Measurements from ENCODE around the gene FNDC3B. TPM values are rescaled to one million over a fixed set of nuclear protein-coding genes. Genes with fewer than 3 reads are reported as not detected.

Gene FNDC3B
- total RNA-seq, 1 experiment from 2014 or later, result 173 TPM

DNA sequence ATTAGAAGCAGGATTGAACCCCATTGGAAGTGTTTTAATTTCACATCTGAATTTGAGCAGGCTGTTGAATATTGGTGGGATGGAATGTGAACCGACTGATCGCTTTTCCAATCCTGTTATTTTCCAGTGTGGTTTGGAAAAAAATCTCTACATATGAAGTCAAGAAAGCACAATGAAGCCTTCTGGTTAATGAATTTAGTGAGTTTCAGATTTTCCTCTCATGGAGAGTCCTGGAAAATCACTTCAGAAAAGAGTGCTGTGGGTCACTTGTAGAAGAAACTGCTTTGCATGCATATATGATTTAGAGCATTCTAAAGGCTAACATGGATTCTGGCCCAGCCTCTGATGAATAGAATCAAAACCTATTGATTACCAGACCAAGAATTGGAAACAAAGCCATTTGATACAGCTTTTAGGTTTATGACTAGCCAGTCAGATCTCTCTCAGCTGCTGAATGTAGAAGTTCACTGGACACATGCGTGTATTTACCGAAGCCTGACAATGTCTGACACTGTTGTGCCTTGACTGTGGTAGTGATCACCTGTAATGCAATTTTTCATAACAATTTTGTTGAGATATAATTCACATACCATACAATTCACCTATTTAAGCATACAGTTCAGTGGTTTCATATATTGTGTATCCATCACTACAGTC, 121.9 kb downstream of the FNDC3B start:
- CTCF ChIA-PET, result no interaction called here
- Histone ChIP-seq H3K9me3 (ENCODE audit: control insufficient read depth, insufficient read depth, low read depth, low read length) (no peaks in the 10 kb centered on the region), H3K27ac (ENCODE audit: low read length) (peak overlapping the region; percentile 36; the same call in 1 of the 2 replicates), H3K36me3 (ENCODE audit: control insufficient read depth, insufficient read depth, low read length) (no peaks in the 10 kb centered on the region), H3K27me3 (ENCODE audit: control insufficient read depth, insufficient read depth, low read length) (no peaks in the 10 kb centered on the region), H3K4me3 (ENCODE audit: low read depth in 2 of 2, low read length in 2 of 2) (no peak overlapping the region), H3K4me1 (ENCODE audit: control insufficient read depth, insufficient read depth, low read length) (peaks cover 51% of the 10 kb centered on the region)
- no peak for ATAC-seq
- POLR2A ChIA-PET, result no interaction called here
- TSS peak; percentile 2 for BruUV-seq (replicated peaks)
- intact Hi-C loops (cut with micrococcal nuclease; ENCODE audit: unreplicated experiment) (no loop called here), in situ Hi-C loops (cut with HindIII; ENCODE audit: low pct_unique_long_range_greater_than_20kb, low sequenced_read_pairs) (no loop called here)
- TF ChIP-seq POLR2AphosphoS5 (IDR thresholded peaks at IDR 0.05; ENCODE audit: low read depth, low read length) (no peak), SIN3A (IDR thresholded peaks at IDR 0.05; ENCODE audit: borderline replicate concordance, insufficient read depth, low read depth, low read length) (no peak), TCF7L2 (IDR thresholded peaks at IDR 0.05; ENCODE audit: low read depth, low read length) (no peak)
- TF ChIP-seq, protein P1, sequence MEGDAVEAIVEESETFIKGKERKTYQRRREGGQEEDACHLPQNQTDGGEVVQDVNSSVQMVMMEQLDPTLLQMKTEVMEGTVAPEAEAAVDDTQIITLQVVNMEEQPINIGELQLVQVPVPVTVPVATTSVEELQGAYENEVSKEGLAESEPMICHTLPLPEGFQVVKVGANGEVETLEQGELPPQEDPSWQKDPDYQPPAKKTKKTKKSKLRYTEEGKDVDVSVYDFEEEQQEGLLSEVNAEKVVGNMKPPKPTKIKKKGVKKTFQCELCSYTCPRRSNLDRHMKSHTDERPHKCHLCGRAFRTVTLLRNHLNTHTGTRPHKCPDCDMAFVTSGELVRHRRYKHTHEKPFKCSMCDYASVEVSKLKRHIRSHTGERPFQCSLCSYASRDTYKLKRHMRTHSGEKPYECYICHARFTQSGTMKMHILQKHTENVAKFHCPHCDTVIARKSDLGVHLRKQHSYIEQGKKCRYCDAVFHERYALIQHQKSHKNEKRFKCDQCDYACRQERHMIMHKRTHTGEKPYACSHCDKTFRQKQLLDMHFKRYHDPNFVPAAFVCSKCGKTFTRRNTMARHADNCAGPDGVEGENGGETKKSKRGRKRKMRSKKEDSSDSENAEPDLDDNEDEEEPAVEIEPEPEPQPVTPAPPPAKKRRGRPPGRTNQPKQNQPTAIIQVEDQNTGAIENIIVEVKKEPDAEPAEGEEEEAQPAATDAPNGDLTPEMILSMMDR (IDR thresholded peaks at IDR 0.05), result no peak
- TF ChIP-seq, protein P2, sequence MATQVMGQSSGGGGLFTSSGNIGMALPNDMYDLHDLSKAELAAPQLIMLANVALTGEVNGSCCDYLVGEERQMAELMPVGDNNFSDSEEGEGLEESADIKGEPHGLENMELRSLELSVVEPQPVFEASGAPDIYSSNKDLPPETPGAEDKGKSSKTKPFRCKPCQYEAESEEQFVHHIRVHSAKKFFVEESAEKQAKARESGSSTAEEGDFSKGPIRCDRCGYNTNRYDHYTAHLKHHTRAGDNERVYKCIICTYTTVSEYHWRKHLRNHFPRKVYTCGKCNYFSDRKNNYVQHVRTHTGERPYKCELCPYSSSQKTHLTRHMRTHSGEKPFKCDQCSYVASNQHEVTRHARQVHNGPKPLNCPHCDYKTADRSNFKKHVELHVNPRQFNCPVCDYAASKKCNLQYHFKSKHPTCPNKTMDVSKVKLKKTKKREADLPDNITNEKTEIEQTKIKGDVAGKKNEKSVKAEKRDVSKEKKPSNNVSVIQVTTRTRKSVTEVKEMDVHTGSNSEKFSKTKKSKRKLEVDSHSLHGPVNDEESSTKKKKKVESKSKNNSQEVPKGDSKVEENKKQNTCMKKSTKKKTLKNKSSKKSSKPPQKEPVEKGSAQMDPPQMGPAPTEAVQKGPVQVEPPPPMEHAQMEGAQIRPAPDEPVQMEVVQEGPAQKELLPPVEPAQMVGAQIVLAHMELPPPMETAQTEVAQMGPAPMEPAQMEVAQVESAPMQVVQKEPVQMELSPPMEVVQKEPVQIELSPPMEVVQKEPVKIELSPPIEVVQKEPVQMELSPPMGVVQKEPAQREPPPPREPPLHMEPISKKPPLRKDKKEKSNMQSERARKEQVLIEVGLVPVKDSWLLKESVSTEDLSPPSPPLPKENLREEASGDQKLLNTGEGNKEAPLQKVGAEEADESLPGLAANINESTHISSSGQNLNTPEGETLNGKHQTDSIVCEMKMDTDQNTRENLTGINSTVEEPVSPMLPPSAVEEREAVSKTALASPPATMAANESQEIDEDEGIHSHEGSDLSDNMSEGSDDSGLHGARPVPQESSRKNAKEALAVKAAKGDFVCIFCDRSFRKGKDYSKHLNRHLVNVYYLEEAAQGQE (IDR thresholded peaks at IDR 0.05; ENCODE audit: insufficient read depth in 1 of 2, low read depth in 2 of 2, low read length in 1 of 2), result no peak
- DNase-seq (ENCODE audit: low read depth, low spot score), result no peak

DNA sequence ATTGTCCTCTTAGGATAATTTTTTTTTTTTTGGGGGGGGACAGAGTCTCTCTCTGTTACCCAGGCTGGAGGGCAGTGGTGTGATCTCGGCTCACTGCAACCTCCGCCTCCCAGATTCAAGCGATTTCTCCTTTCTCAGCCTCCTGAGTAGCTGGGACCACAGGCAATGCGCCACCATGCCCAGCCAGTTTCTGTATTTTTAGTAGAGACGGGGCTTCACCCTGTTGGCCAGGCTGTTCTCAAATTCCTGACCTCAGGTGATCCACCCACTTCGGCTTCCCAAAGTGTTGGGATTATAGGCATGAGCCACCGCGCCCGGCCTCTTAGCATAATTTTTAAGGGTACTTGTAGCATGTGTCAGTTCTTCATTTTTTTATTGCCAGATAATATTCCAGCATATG, 122.6 kb downstream of the FNDC3B start:
- TF ChIP-seq, protein P2 (IDR thresholded peaks at IDR 0.05; ENCODE audit: insufficient read depth in 1 of 2, low read depth in 2 of 2, low read length in 1 of 2), result no peak
- TF ChIP-seq POLR2AphosphoS5 (IDR thresholded peaks at IDR 0.05; ENCODE audit: low read depth, low read length), result no peak
- no peak for TF ChIP-seq SIN3A (IDR thresholded peaks at IDR 0.05; ENCODE audit: borderline replicate concordance, insufficient read depth, low read depth, low read length)
- TF ChIP-seq, protein P1 (IDR thresholded peaks at IDR 0.05), result no peak
- TF ChIP-seq TCF7L2 (IDR thresholded peaks at IDR 0.05; ENCODE audit: low read depth, low read length), result no peak
- in situ Hi-C loops (cut with HindIII; ENCODE audit: low pct_unique_long_range_greater_than_20kb, low sequenced_read_pairs) (no loop called here), intact Hi-C loops (cut with micrococcal nuclease; ENCODE audit: unreplicated experiment) (no loop called here)
- Histone ChIP-seq H3K9me3 (ENCODE audit: control insufficient read depth, insufficient read depth, low read depth, low read length) (no peaks in the 10 kb centered on the region), H3K4me3 (ENCODE audit: low read depth in 2 of 2, low read length in 2 of 2) (no peak overlapping the region), H3K27ac (ENCODE audit: low read length) (no peak overlapping the region), H3K4me1 (ENCODE audit: control insufficient read depth, insufficient read depth, low read length) (peaks cover 47% of the 10 kb centered on the region), H3K36me3 (ENCODE audit: control insufficient read depth, insufficient read depth, low read length) (no peaks in the 10 kb centered on the region), H3K27me3 (ENCODE audit: control insufficient read depth, insufficient read depth, low read length) (no peaks in the 10 kb centered on the region)
- DNase-seq (ENCODE audit: low read depth, low spot score) (no peak), ATAC-seq (no peak)
- ChIA-PET POLR2A (no interaction called here), CTCF (no interaction called here)
- no TSS peak for BruUV-seq (replicated peaks)
